KOPT-K1 (cell line): ENCODE data around the gene ARSA.

Experiments
- H3K27ac ChIP-seq: fragments of 200-600 bp; sonication (generic); 2 replicates; pipeline ENCODE4 v1.5.1; 2016; ENCODE audit warnings: antibody characterized with exemption, mild to moderate bottlenecking, low read depth, low read length; ENCODE audit not compliant: poor library complexity, severe bottlenecking
- H3K36me3 ChIP-seq: fragments of 200-600 bp; sonication (generic); 2 replicates; pipeline ENCODE4 v1.5.1; 2017; ENCODE audit warnings: antibody characterized with exemption, mild to moderate bottlenecking, low read length, moderate library complexity; ENCODE audit not compliant: insufficient read depth
- H3K9me3 ChIP-seq: fragments of 200-600 bp; sonication (generic); 2 replicates; pipeline ENCODE4 v1.5.1; 2017; ENCODE audit warnings: antibody characterized with exemption, low read length, mild to moderate bottlenecking; ENCODE audit not compliant: insufficient read depth, poor library complexity, severe bottlenecking

The ARSA gene

GRCh38 chr22:50605002-50605612, 22.8 kb downstream of the ARSA start:
- Histone ChIP-seq H3K9me3 (no peaks in the 10 kb centered on the region), H3K36me3 (no peaks in the 10 kb centered on the region)

GRCh38 chr22:50604256-50605001, 23.5 kb downstream of the ARSA start:
- Histone ChIP-seq H3K9me3 (no peaks in the 10 kb centered on the region), H3K27ac (no peak overlapping the region), H3K36me3 (no peaks in the 10 kb centered on the region)

More at GRCh38 chr22:50605002-50605612, 22.8 kb downstream of the ARSA start:
- no peak overlapping the region for H3K27ac ChIP-seq

- H3K9me3 ChIP-seq, result no peaks in the 10 kb centered on the region
- H3K36me3 ChIP-seq, result no peaks in the 10 kb centered on the region
- H3K27ac ChIP-seq, result no peak overlapping the region
These were observed 24.3 kb downstream of the ARSA start for GRCh38 chr22:50603511-50604255.

- H3K27ac ChIP-seq, result no peak overlapping the region
- H3K36me3 ChIP-seq, result no peaks in the 10 kb centered on the region
- H3K9me3 ChIP-seq, result no peaks in the 10 kb centered on the region
These were observed 25.6 kb downstream of the ARSA start for GRCh38 chr22:50602338-50602700.

- Histone ChIP-seq H3K27ac (no peak overlapping the region), H3K9me3 (no peaks in the 10 kb centered on the region)
These were observed 26.1 kb downstream of the ARSA start for GRCh38 chr22:50601669-50602337.

GRCh38 chr22:50600967-50601668, 26.8 kb downstream of the ARSA start:
- H3K27ac ChIP-seq, result no peak overlapping the region
- H3K9me3 ChIP-seq, result no peaks in the 10 kb centered on the region
- H3K36me3 ChIP-seq, result no peaks in the 10 kb centered on the region

More at GRCh38 chr22:50601669-50602337, 26.1 kb downstream of the ARSA start:
- H3K36me3 ChIP-seq, result no peaks in the 10 kb centered on the region

- H3K9me3 ChIP-seq, result no peaks in the 10 kb centered on the region
- H3K36me3 ChIP-seq, result no peaks in the 10 kb centered on the region
- H3K27ac ChIP-seq, result no peak within 1 kb of the TSS
These were observed 27.4 kb downstream of the ARSA start, which contains the start of gene MAPK8IP2 for GRCh38 chr22:50600538-50600937. Gene MAPK8IP2, plus strand, starts transcription at chr22:50600793. Its CDS starts 26 bp downstream, at chr22:50600819.

- Histone ChIP-seq H3K27ac (no peak overlapping the region), H3K36me3 (no peaks in the 10 kb centered on the region), H3K9me3 (no peaks in the 10 kb centered on the region)
These were observed 28.0 kb downstream of the ARSA start for GRCh38 chr22:50599816-50600455.

GRCh38 chr22:50597097-50597496, 30.9 kb downstream of the ARSA start:
- Histone ChIP-seq H3K27ac (no peak overlapping the region), H3K9me3 (no peaks in the 10 kb centered on the region)

GRCh38 chr22:50595189-50595588, 32.8 kb downstream of the ARSA start:
- Histone ChIP-seq H3K9me3 (no peaks in the 10 kb centered on the region), H3K36me3 (no peaks in the 10 kb centered on the region), H3K27ac (no peak overlapping the region)

More at GRCh38 chr22:50597097-50597496, 30.9 kb downstream of the ARSA start:
- H3K36me3 ChIP-seq, result no peaks in the 10 kb centered on the region

GRCh38 chr22:50587407-50587806, 40.5 kb downstream of the ARSA start:
- no peak overlapping the region for H3K27ac ChIP-seq
- H3K9me3 ChIP-seq, result no peaks in the 10 kb centered on the region
- no peaks in the 10 kb centered on the region for H3K36me3 ChIP-seq

- no peak overlapping the region for H3K27ac ChIP-seq
- no peaks in the 10 kb centered on the region for H3K9me3 ChIP-seq
- H3K36me3 ChIP-seq, result no peaks in the 10 kb centered on the region
These were observed 41.5 kb downstream of the ARSA start for GRCh38 chr22:50586416-50586815.

- Histone ChIP-seq H3K9me3 (no peaks in the 10 kb centered on the region), H3K36me3 (peaks cover 5% of the 10 kb centered on the region), H3K27ac (no peak overlapping the region)
These were observed 42.2 kb downstream of the ARSA start for GRCh38 chr22:50585781-50586180.

- Histone ChIP-seq H3K36me3 (peaks cover 10% of the 10 kb centered on the region), H3K27ac (no peak overlapping the region), H3K9me3 (no peaks in the 10 kb centered on the region)
These were observed 42.7 kb downstream of the ARSA start for GRCh38 chr22:50585238-50585637.
